ENCODE data around the gene MEF2D. TPM values are rescaled to one million over a fixed set of nuclear protein-coding genes. Genes with fewer than 3 reads are reported as not detected.

Gene MEF2D
- total RNA-seq, 1 experiment from 2014 or later = 18.3 TPM

DNA sequence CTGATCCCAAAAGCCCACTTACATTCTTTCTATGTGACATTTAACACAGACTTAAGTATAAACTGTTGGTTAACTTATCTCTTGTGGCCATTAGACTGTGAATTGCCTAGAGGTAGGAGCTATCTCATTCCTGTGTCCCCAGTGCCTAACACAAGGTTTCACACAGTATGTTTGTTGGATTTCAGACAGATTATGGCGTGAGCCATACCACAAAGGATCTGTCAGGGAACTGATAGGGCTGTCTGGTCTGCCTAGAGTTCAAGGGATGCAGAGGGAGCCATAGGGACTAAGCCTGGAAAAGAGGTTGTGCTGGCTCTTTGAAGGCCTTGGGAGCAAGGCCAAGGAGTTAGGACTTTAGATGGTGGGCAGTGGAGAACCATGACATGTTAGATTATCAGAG is 40.0 kb downstream of the MEF2D start:
- POLR2A ChIA-PET (ENCODE audit: low non-redundant PET) = interaction anchor here (0.6 kb wide), 1 partner anchor 31 kb away, joined by 3 read pairs; no protein-coding TSS in a partner anchor
- no peak for DNase-seq (ENCODE audit: low spot score)
- Histone ChIP-seq H3K27me3 (replicated peaks; ENCODE audit: insufficient read depth, low read depth, low read length, poor library complexity) (no peaks in the 10 kb centered on the region), H3K9me3 (ENCODE audit: low read depth, low read length, poor library complexity, severe bottlenecking) (no peaks in the 10 kb centered on the region), H3K4me1 (ENCODE audit: insufficient read depth, low read length, poor library complexity, severe bottlenecking) (no peaks in the 10 kb centered on the region), H3K27ac (ENCODE audit: low read depth, low read length, poor library complexity, severe bottlenecking) (no peak overlapping the region), H3K4me3 (ENCODE audit: low read depth, low read length, poor library complexity, severe bottlenecking) (no peak overlapping the region), H3K36me3 (ENCODE audit: insufficient read depth, low read length, poor library complexity, severe bottlenecking) (no peaks in the 10 kb centered on the region)
- TF ChIP-seq, protein P1, sequence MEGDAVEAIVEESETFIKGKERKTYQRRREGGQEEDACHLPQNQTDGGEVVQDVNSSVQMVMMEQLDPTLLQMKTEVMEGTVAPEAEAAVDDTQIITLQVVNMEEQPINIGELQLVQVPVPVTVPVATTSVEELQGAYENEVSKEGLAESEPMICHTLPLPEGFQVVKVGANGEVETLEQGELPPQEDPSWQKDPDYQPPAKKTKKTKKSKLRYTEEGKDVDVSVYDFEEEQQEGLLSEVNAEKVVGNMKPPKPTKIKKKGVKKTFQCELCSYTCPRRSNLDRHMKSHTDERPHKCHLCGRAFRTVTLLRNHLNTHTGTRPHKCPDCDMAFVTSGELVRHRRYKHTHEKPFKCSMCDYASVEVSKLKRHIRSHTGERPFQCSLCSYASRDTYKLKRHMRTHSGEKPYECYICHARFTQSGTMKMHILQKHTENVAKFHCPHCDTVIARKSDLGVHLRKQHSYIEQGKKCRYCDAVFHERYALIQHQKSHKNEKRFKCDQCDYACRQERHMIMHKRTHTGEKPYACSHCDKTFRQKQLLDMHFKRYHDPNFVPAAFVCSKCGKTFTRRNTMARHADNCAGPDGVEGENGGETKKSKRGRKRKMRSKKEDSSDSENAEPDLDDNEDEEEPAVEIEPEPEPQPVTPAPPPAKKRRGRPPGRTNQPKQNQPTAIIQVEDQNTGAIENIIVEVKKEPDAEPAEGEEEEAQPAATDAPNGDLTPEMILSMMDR (conservative IDR thresholded peaks at IDR 0.05; ENCODE audit: low read depth, low read length) = no peak
- TF ChIP-seq EZH2 (IDR thresholded peaks at IDR 0.05; ENCODE audit: borderline replicate concordance, low read depth, low read length, poor library complexity, severe bottlenecking) = no peak
- CTCF ChIA-PET = no interaction called here
- BruUV-seq (replicated peaks) = no TSS peak
- intact Hi-C loops (cut with micrococcal nuclease; ENCODE audit: unreplicated experiment) = no loop called here

DNA sequence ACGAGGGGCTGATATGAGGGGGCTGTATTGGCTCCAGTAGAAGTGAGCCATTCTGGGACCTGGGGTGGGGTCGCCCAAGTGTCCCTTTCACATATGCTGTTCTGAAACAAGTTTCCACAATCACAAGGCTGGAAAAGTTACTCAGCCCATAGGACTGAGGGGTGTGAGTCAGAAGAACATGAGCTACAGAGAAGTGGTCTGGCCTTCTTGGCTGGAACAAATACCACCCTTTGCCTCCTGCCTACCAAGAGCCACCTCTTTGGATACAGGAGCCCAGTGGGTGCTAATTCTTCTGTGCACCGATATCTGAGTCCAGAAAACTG is 42.4 kb downstream of the MEF2D start:
- no TSS peak for BruUV-seq (replicated peaks)
- Histone ChIP-seq H3K4me1 (ENCODE audit: insufficient read depth, low read length, poor library complexity, severe bottlenecking) (no peaks in the 10 kb centered on the region), H3K9me3 (ENCODE audit: low read depth, low read length, poor library complexity, severe bottlenecking) (no peaks in the 10 kb centered on the region), H3K36me3 (ENCODE audit: insufficient read depth, low read length, poor library complexity, severe bottlenecking) (no peaks in the 10 kb centered on the region), H3K27ac (ENCODE audit: low read depth, low read length, poor library complexity, severe bottlenecking) (no peak overlapping the region), H3K27me3 (replicated peaks; ENCODE audit: insufficient read depth, low read depth, low read length, poor library complexity) (no peaks in the 10 kb centered on the region), H3K4me3 (ENCODE audit: low read depth, low read length, poor library complexity, severe bottlenecking) (no peak overlapping the region)
- TF ChIP-seq EZH2 (IDR thresholded peaks at IDR 0.05; ENCODE audit: borderline replicate concordance, low read depth, low read length, poor library complexity, severe bottlenecking) = no peak
- TF ChIP-seq, protein P1 (conservative IDR thresholded peaks at IDR 0.05; ENCODE audit: low read depth, low read length) = no peak
- no peak for DNase-seq (ENCODE audit: low spot score)
- intact Hi-C loops (cut with micrococcal nuclease; ENCODE audit: unreplicated experiment) = no loop called here
- POLR2A ChIA-PET (ENCODE audit: low non-redundant PET) = no interaction called here
- CTCF ChIA-PET = interaction anchor here (0.8 to 1.5 kb wide), 3 partner anchors 12 to 73 kb away, joined by 4 to 10 read pairs (median 10); no protein-coding TSS in a partner anchor

DNA sequence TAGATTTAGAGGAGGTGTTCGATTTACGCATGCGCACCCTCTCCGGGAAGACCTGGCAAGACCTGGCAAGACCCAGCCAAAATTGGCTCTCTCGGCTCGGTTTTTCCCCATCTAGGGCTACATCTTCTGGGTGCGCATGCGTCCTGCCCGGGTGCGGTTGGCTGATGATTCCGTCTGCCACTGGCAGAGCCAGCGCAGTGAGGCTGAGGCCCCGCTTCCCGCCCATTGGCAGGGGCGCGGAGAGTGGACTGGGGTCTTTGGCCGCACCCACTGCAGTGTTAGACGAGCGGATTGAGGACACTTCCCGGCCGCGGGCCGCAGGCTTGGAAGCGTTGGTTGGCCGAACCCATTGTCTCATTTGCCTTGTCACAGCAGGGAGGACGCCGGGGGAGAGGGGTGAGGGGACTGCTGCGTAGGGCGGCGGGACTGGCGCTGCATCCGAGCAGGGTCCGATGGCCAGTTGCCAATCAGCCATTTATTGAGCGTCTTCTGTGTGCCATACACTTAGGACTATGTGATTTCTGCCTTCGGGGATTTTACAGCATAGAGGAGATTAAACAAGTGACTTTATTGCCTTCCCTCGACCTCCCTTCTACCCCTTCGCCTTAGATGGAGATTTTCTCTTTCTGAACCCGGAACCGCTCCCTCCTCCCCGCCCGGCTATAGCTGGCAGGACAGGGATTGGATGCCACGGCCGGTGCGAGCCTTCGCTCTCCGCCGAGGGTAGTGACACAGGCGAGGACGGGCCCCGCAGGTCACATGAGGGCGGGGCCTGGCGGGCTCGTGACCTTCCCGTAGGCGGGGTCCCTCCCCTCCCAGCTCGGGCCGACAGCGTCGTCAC is 43.7 kb downstream of the MEF2D start:
- ChIA-PET POLR2A (ENCODE audit: low non-redundant PET) (no interaction called here), CTCF (interaction anchor here (0.7 to 1.5 kb wide), 5 partner anchors 11 to 80 kb away, joined by 3 to 10 read pairs (median 3); no protein-coding TSS in a partner anchor)
- peak; percentile 96 for DNase-seq (ENCODE audit: low spot score)
- Histone ChIP-seq H3K4me3 (ENCODE audit: low read depth, low read length, poor library complexity, severe bottlenecking) (peak overlapping the region; percentile 45), H3K36me3 (ENCODE audit: insufficient read depth, low read length, poor library complexity, severe bottlenecking) (no peaks in the 10 kb centered on the region), H3K9me3 (ENCODE audit: low read depth, low read length, poor library complexity, severe bottlenecking) (no peaks in the 10 kb centered on the region), H3K27me3 (replicated peaks; ENCODE audit: insufficient read depth, low read depth, low read length, poor library complexity) (no peaks in the 10 kb centered on the region), H3K4me1 (ENCODE audit: insufficient read depth, low read length, poor library complexity, severe bottlenecking) (no peaks in the 10 kb centered on the region), H3K27ac (ENCODE audit: low read depth, low read length, poor library complexity, severe bottlenecking) (peak overlapping the region; percentile 8)
- no TSS peak for BruUV-seq (replicated peaks)
- no peak for TF ChIP-seq EZH2 (IDR thresholded peaks at IDR 0.05; ENCODE audit: borderline replicate concordance, low read depth, low read length, poor library complexity, severe bottlenecking)
- TF ChIP-seq, protein P1 (conservative IDR thresholded peaks at IDR 0.05; ENCODE audit: low read depth, low read length) = no peak
- intact Hi-C loops (cut with micrococcal nuclease; ENCODE audit: unreplicated experiment) = no loop called here

Data from A673 (cell line).